ENCODE data around the gene WDHD1.

- TF ChIP-seq CTCF (IDR thresholded peaks at IDR 0.05) = peak in 1 of 7 experiments; percentile 19
- no peak for TF ChIP-seq POLR2A (IDR thresholded peaks at IDR 0.05)
These were observed 45.2 kb downstream of the WDHD1 start for GRCh38 chr14:54981698-54982097.
